ENCODE measurements around the gene FRAS1.

Gene FRAS1

DNA sequence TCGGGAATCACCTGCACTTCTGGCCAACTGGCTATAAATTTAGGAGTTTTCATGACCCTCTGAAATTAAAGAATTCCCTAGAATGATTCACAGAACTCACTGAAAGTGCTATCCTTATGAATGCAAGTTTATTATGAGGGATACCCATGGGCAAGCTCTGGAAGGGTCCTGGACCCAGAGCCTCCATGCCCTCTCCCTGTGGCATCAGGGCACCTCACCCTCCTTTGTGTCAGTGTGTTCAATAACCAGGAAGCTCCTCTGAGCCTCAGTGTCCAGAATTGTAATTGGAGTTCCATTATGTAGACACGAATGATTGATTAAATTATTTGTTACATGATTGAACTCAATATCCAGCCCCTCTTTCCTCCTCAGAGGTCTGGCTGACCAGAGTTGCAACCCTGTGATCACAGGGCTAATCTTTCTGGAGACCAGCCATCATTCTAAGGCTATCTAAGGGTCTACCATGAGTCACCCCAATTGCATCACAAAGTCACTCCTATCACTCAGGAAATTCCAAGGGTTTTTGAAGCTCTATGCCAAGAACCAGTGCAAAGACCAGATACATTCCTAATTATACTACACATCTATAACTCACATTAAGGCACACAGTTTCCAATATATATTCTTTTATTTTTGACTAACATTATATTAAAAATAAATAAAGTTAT lies 503.3 kb downstream of the FRAS1 start:
- DNase-seq: no peak

DNA sequence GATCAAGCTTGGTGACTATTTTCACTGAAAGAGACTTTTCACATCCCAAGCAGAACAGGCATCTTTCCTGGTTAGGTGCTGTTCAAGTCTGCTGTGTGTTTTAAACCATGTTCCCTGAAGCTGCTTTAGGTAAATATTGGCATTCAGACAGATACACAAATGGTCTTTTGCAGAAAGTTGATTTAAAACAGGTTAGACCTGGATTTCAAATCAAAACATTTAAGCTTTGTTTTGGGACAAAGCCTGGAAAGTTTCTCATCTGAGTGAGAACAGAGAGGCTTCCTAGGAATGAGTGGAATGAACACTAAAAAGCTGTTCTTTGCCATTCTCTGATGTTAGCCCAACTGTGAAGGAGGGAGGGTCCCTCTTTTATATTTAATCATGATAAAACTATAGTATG lies 504.6 kb downstream of the FRAS1 start:
- no peak for DNase-seq

DNA sequence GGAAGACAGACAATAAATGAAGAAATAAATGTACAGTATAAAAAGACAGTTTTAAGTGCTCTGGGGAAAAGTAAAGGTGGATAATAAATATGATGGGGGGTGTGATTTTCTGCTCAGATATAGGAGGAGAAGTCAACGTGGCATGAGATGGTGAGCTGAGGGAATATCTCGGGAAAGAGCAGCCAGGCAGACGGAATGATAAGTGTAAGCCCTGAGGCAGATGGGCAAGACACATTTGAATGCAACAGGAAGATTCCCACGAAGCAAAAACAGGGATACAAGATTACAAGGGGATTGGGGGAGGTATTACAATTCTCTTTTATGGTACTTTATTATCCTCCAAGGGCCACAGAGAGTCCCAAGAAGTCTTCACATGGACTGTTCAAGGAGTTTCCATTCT lies 505.6 kb downstream of the FRAS1 start:
- DNase-seq: no peak

DNA sequence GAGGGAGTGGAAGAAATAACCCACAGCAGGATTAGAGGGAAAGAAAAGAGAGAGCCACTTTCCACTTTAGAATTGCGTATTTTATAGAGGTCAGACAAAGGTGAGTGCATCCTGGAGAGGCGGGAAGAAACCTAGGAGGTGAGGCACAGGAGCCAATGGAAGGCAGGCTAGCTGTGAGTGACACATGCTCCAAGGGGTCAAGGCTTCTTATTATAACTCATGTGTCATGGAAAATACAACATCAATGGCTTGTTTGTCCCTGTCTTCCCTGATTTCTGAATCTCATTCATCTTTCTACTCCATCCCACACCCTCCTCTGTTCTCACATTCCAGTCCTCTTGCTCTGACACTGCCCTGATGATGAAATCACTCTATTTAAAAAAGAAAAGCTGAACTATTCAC lies 508.8 kb downstream of the FRAS1 start:
- no peak for DNase-seq

DNA sequence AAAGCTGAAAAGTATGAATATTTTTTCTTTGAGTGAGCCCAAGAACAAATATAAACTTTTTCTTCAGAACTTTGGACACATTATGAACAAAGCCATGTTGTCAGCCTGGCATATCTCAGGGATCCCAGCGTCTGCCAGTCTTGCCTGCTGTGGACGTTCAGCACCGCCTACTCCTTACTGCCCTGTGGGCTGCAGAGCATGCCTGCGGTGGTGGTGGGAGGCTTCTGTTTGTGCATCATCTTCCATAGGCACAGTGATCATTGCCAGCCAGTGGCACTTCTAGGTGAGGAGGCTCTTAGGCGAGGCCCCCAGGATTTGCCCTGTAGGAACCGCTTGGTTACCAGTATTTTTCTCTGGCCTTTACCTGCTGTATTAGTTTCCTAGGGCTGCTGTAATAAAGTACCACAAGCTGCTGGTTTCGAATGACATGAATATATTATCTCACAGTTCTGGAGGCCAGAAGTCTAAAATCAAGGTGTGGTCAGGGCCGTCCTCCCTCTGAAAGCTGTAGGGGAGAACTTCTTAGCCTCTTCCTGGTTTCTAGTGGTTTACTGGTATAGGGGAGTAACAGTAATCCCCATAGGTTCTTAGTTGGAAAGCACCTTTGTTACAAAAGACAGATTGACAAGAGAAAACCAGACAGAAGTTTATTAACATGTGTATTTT lies 509.8 kb downstream of the FRAS1 start:
- no peak for DNase-seq

DNA sequence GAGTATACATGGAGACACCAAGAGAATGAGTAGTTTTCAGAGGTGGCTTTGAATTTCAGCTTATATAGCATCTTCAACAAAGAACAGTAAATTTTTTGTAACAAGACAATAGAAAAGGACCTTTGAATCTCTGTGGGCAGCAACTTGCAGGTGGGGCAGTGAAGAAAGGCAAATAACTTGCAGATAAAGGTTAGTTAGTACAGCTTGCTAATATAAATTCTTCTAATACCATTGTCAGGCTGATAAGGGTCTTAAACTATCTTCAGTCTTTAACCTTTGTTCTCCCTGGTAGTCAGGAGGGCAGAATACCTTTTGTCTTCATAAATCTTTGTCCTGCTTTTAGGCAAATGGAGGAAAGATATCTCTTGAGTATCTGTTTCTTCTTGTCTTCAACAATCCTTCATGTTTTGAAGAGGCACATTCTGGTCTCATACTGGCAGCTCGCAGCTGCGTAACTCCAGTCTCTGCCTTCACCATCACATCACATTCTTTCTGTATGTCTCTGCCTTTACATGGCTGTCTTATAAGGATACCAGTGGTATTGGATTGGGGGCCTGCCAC lies 510.5 kb downstream of the FRAS1 start:
- DNase-seq: no peak

DNA sequence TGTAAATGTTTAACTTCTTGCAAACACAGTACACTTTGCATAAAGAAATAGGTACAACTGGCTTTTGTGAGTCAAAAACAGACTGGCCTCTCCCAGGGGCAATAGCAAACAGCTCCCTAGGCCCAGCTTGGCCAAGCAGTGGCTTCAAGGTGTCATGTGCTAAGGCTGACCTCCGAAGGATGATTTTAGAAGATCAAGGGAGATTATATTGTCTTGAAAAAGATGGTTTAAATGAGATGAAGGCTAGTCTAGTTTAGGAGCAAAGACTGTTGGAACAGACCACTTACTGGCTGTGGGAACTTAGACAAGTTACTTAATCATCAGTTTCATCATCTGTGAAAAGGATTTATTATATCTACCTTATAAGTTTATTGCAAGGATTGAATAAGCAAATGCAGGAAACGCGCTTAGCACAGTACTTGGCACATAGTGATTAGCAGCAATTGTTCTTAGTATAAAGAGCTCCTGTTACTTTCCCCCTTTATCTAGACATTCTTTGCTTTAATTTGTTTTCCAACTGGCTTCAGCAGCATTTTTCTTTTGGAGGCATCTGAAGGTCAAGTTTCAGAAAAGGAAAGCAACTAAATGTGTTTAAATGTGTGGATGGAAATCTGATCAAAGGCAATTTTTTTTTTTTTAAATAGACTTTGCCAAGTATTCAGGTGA lies 511.6 kb downstream of the FRAS1 start:
- DNase-seq: no peak

DNA sequence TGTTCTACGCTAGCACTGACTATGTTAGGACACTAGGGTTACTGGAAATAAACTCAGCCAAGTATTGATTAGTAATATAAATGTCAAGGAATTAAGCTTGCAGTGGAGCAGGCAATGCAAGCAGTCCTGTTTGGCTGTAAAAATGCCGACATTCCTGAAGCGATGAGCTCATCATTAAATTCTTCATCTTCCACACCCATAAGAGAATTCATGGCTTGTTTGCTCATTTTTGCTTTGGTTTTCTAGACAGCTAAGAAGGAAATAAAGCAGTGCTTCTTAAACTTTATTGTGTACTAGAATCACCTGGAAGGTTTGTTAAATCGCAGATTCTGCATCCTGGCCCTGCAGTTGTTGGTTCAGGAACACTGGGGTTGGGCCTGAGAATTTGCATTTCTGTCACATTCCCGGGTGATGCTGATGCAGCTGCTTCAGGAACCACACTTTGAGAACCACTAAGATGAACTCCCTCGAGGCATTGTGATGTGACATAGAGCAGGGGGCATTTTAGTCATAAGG lies 512.2 kb downstream of the FRAS1 start:
- DNase-seq: no peak

DNA sequence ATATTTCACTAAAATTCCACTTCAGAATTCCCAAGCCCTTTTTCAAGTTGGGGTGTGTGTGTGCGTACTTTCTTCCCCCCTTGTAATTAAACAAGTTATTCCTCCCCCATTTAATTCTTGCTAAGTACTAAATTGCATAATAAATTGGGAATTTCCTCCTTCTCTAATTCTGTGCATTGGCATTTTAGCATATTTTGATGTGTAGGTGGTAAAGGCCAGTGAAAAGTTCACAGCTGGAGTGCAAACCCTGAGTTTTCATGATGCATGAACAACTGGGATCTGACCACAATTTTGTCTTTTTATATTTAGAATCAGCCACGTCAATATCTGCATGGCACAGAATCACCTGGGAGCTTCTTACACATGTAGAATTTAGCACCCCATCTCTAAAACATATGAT lies 513.0 kb downstream of the FRAS1 start:
- no peak for DNase-seq

DNA sequence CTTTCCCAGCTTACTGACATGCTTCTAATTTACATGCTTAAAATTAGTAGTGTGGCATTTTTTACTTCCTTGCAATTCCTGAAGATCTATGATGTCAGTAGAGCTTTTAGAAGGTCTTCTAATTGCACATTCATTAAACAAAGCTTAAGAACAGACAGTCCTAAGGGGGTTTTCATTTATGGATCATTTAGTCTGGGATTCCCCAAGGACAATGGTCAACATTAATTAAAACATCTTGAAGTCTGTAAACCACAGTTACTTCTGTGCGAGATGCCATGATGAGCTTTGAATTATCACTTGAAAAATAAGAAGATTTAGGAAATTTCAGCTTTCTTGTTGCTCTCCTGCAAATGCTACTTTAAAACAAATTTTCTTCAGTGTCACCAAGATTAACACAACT lies 514.7 kb downstream of the FRAS1 start:
- no peak for DNase-seq

DNA sequence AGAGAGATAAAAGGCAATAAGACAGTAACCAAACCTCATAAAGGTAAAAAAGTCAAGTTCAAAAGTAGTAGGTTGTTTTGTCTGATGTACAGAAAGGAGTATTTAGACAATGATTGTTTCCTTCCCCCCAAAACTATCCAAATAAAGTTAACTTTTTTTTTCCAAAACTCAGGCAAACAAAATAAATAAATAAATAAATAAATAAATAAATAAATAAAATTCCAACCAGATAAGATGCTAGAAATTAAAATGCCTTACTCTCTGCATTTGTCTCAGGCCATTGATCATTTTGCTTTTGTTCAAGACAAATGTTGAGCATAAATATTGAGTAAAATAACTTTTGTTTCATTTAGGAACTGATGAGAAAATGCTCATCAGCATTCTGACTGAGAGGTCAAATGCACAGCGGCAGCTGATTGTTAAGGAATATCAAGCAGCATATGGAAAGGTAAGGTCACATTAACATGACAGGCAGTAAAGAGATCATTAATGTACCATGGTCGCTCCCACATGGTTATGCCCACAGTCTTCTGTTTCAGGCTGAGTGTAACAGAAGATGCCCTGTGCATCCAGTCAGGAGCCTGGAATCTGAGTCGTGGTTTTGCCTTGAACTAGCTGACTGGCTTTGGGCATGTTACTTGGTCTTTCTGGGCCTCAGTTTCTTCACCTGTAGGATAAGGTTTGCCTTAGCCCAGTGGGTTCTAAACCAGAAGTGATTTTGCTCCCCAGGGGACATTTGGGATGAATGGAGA lies 521.7 kb downstream of the FRAS1 start:
- DNase-seq: no peak

DNA sequence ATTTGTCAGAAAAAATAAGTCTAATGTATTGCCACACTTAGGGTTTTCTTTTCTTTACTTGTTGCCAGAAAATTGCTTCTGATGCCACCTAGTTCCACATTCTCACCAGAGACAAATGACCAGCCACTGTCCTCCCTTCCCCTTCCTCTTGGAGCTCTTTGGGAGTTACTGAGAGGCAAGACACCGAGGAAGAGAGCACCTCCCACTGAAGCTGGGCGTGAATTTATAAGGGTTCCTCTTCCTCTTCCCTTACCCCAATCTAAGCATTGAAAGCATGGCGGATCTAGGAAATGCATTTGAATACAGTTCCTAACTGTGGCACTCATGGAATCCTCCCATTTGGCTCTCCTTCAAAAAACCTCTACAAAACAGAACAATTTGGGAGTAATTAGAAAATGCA lies 524.5 kb downstream of the FRAS1 start:
- DNase-seq: no peak

DNA sequence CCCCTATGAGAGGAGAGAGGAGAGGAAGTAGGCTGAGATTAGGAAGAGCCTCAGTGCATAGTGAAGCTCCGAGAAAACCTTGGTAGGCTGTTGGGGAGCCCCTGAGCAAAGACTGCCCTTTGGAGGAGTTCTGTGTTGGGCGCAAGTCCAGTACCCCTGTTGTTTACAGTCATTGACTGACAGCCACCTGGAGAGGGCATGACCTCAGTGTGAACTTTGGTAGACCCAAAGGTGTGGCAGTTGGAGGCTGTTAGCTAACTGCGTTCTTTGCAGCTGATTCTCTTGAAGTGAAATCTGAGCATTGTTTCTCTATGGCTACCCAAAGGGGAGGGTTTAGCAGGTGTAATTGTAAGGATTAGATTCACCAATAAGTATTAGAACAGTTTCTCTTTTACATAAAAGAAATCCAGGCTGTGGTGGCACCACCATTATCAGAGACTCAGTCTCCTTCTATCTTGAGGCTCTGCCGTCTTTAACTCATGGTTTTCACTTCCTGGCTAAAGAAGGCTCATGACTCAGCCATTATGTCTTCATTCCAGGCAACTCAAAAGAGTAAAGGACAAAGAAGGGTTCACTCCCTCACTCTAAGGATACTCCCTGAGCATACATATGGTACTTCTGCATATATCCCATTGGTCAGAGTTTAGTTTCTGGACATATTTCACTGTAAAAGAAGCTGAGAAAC lies 527.9 kb downstream of the FRAS1 start:
- no peak for DNase-seq

DNA sequence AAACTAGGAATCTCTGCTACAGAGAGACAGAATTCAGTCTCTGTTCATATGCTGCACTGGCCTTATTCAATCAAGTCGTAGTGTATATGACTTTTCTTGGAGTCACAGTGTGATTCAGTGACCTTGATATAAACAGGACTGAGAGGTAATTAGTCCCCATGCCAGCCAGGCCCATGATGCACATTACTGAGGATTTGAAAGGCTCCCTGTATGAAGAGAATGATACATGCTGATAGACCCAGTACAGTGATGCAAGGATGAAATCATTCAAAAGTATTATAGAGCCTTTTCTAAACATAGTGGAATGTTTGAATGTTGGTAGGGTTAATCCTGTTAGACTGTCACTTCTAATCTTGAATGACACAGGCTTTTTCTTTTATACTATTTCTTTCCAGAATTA lies 528.5 kb downstream of the FRAS1 start:
- DNase-seq: no peak

DNA sequence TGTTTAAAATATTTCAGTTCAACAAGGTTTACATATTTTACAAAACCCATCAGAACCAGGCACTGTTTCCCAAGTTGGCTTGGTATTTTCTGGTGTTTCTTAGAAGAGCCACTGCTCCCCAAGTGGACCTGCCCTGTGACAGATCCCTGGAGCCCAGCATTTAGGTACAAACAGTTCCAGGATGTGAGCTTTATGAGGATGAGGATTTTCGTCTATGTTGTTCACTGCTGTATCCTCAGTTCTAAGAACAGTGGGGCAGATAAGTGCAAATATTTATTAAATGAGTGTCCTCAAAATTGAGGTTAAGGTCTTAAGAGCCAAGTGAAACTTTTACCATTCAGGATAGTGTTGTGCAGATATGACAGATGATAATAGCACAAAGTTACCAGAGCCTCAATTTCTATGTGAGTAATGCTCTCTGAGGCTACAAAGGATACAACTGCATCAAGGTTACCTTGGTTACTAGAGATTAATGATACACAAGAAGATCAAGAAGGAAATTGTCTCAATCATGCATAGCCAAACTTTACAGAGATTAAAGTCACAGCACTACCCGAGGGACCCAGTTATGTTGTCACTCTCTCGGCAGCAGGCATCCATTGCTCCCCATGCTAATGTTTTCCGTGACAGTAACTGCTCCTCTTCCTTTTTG lies 531.9 kb downstream of the FRAS1 start:
- DNase-seq: no peak

DNA sequence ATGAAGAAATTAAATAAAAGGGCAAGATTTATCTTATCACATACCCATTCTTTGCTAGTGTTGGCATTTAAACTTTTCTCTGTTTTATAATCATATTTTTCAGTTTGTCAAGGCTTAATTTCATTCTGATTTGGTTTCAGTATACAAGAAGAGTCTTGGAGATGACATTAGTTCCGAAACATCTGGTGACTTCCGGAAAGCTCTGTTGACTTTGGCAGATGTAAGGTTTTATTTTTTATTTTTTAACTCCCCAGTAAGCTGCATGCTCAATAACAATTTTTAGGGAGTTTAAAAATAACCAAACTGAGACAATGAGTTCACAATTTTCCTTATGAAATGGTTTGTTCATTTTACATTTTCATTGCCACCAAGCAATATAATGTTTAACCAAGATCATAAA lies 534.3 kb downstream of the FRAS1 start:
- DNase-seq: no peak

DNA sequence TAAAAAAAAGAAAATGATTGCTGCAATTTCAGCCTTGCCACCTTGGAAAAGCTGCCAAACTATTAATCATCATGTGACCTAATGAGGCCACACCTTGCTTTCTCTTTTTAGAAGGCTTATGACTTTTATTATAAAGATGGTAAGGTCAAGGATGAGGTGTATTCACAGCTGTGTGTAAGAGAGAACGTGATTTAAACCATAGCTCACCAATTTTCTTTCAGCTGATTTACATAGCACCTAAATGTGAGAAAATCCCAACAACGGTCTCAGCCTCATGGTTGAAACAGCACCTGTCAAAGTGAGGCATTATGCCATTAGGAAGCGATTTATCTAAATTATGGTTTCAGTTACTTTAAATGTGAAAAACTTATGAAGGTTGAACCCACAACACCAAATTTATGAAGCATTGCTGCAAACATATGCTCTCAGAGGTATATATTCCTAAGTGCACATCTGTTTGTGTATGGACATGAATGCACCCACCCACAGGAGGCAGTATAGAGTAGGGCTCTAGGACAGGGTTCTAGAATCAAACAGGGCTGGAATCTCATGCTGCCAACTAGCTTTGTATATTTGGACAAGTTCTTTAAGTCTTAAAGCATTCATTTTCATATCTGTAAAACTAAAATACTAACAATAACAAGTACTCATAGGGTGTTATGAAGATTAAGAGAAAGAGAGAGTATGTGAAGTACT lies 535.1 kb downstream of the FRAS1 start:
- DNase-seq: no peak
